OCI-LY7 (cell line): ENCODE data around the gene ST6GALNAC5. TPM values are rescaled to one million over a fixed set of nuclear protein-coding genes. Genes with fewer than 3 reads are reported as not detected.

Source experiments
- BruUV-seq: library from RNA; stranded (reverse); fragments of 400-500 nt; replicated peaks from 2 replicates; lab custom pipeline; 2021; lab: Mats Ljungman, UMichigan
- CTCF ChIA-PET: fragments of 300-600 bp; sonication (Branson Sonifier 250); formaldehyde crosslinking; loops from one replicate; lab custom pipeline; 2022; ENCODE audit warnings: antibody characterized with exemption; ENCODE audit not compliant: unreplicated experiment; lab: Charles Lee
- POLR2A ChIA-PET: fragments of 300-600 bp; sonication (Branson Sonifier 250); formaldehyde crosslinking; loops from one replicate; lab custom pipeline; 2022; ENCODE audit warnings: antibody characterized with exemption; lab: Charles Lee
- DNase-seq: peaks from one replicate; pipeline ENCODE4 v3.0.0-alpha.2; 2015; ENCODE audit warnings: low spot score
- H2AFZ ChIP-seq: fragments of 200-600 bp; sonication (generic), shearing (Covaris generic); 2 replicates; pipeline ENCODE4 v1.6.1; 2014; ENCODE audit warnings: mild to moderate bottlenecking, antibody characterized with exemption, low read length, moderate library complexity
- H3K27ac ChIP-seq: fragments of 200-600 bp; sonication (generic); 2 replicates; pipeline ENCODE4 v1.5.1; 2014; ENCODE audit warnings: mixed run types, low read depth, mild to moderate bottlenecking, moderate library complexity, low read length, inconsistent platforms; ENCODE audit not compliant: poor library complexity, severe bottlenecking
- H3K36me3 ChIP-seq: fragments of 200-600 bp; sonication (generic); 2 replicates; pipeline ENCODE4 v1.6.1; 2014; ENCODE audit warnings: mild to moderate bottlenecking, antibody characterized with exemption, low read length, moderate library complexity, mixed read lengths; ENCODE audit not compliant: insufficient read depth
- H3K4me1 ChIP-seq: fragments of 200-600 bp; sonication (generic); 2 replicates; pipeline ENCODE4 v1.5.1; 2014; ENCODE audit warnings: mild to moderate bottlenecking, low read length; ENCODE audit not compliant: insufficient read depth, poor library complexity, severe bottlenecking
- H3K4me2 ChIP-seq: fragments of 200-600 bp; sonication (generic); 2 replicates; pipeline ENCODE4 v1.6.1; 2014; ENCODE audit warnings: mild to moderate bottlenecking, low read length
- H3K4me3 ChIP-seq: fragments of 200-600 bp; sonication (generic); 2 replicates; pipeline ENCODE4 v1.5.1; 2014; ENCODE audit warnings: mild to moderate bottlenecking, low read depth, low read length; ENCODE audit not compliant: poor library complexity, severe bottlenecking
- H3K79me2 ChIP-seq: fragments of 200-600 bp; sonication (generic); 2 replicates; pipeline ENCODE4 v1.6.1; 2016; ENCODE audit warnings: low read depth, mild to moderate bottlenecking, low read length, moderate library complexity, mixed read lengths; ENCODE audit not compliant: insufficient read depth
- H3K9me2 ChIP-seq: fragments of 200-600 bp; sonication (generic); 2 replicates; pipeline ENCODE4 v1.6.1; 2016; ENCODE audit warnings: mild to moderate bottlenecking, low read length, mixed read lengths; ENCODE audit not compliant: insufficient read depth
- H3K9me3 ChIP-seq: fragments of 200-600 bp; sonication (generic); 2 replicates; pipeline ENCODE4 v1.6.1; 2014; ENCODE audit warnings: mild to moderate bottlenecking, mixed run types, low read length, mixed read lengths
- H4K20me1 ChIP-seq: fragments of 200-600 bp; sonication (generic); 2 replicates; pipeline ENCODE4 v1.6.1; 2014; ENCODE audit warnings: mild to moderate bottlenecking, antibody characterized with exemption, low read length, moderate library complexity, mixed read lengths; ENCODE audit not compliant: insufficient read depth
- EZH2phosphoT487 ChIP-seq: fragments of 200-600 bp; sonication (generic); IDR thresholded peaks from 2 replicates; pipeline ENCODE4 v1.6.1; 2018; ENCODE audit warnings: low read depth, borderline replicate concordance, mild to moderate bottlenecking, mixed run types, antibody characterized with exemption, low read length, moderate library complexity, mixed read lengths
- intact Hi-C: fragments of 100-400 bp; cut with micrococcal nuclease; formaldehyde crosslinking; loops from one replicate; pipeline ENCODE4 v1.10.0; 2022; ENCODE audit not compliant: unreplicated experiment
- total RNA-seq, 2 experiments: library from RNA; depleted of rRNA in 1 of 2; stranded (reverse); fragments of >200 nt in 1 of 2; shearing (Covaris generic) in 1 of 2; gene quantifications; 2 replicates each; pipeline ENCODE4 v1.2.3, GENCODE V29; 2014 to 2022
- TF ChIP-seq, protein P1 (sequence below): fragments of 200-600 bp; sonication (generic); conservative IDR thresholded peaks from 2 replicates; pipeline ENCODE4 v1.5.1; 2014; ENCODE audit warnings: mild to moderate bottlenecking, antibody characterized with exemption, low read length, moderate library complexity, mixed read lengths

ST6GALNAC5 gene
- total RNA-seq, 2 experiments from 2014 or later = not detected

DNA sequence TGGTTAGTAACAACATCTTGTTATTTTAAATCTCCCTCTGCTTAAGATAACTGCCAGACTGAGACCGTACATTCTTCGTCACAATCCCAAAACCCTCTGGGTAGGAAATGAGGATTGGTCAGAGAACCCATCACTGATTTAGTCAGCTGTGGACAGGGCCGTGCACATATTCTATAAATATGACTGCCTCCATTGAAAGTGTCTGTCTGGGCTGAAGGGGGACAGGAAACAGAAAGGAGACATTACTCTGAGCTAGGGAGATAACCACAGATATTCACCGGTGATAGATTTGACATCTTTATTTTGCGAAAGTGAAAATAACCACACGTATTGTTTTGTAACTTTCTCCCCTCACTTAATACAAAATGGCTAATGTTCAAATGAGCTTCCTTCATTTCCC lies 36.9 kb upstream of the ST6GALNAC5 start:
- no peaks in the 10 kb centered on the region for H3K4me1 ChIP-seq
- no peaks in the 10 kb centered on the region for H4K20me1 ChIP-seq
- POLR2A ChIA-PET = interaction anchor here (0.5 to 1.0 kb wide), 2 partner anchors 59 to 224 kb away, joined by 3 to 4 read pairs; no protein-coding TSS in a partner anchor
- no peak for TF ChIP-seq EZH2phosphoT487
- TF ChIP-seq, protein P1, sequence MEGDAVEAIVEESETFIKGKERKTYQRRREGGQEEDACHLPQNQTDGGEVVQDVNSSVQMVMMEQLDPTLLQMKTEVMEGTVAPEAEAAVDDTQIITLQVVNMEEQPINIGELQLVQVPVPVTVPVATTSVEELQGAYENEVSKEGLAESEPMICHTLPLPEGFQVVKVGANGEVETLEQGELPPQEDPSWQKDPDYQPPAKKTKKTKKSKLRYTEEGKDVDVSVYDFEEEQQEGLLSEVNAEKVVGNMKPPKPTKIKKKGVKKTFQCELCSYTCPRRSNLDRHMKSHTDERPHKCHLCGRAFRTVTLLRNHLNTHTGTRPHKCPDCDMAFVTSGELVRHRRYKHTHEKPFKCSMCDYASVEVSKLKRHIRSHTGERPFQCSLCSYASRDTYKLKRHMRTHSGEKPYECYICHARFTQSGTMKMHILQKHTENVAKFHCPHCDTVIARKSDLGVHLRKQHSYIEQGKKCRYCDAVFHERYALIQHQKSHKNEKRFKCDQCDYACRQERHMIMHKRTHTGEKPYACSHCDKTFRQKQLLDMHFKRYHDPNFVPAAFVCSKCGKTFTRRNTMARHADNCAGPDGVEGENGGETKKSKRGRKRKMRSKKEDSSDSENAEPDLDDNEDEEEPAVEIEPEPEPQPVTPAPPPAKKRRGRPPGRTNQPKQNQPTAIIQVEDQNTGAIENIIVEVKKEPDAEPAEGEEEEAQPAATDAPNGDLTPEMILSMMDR = no peak
- no peaks in the 10 kb centered on the region for H3K36me3 ChIP-seq
- no peak overlapping the region for H3K4me2 ChIP-seq
- intact Hi-C loops = no loop called here
- BruUV-seq = no TSS peak
- no peaks in the 10 kb centered on the region for H3K9me2 ChIP-seq
- H3K79me2 ChIP-seq = no peaks in the 10 kb centered on the region
- H3K9me3 ChIP-seq = no peaks in the 10 kb centered on the region
- no peak overlapping the region for H2AFZ ChIP-seq
- CTCF ChIA-PET = no interaction called here
- no peak for DNase-seq
- no peak overlapping the region for H3K4me3 ChIP-seq
- H3K27ac ChIP-seq = no peak overlapping the region

DNA sequence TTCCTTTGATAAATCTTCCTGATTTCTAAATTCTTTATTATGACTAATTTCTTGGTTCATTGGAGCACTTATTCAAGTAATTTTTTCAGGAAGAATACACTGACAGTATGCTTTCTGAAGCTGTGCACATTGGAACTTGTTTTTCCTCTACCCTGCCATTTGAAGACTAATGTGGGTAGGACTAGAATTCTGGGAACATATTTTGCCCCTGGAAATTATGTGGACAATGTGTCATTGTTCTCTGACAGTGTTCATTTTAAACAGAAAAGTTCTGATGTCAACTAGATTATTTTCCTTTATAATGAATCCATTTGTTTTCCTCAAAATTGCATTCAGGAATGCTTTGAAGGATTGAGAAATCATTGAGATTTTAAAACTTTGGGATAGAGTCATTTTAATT lies 34.8 kb upstream of the ST6GALNAC5 start:
- H3K79me2 ChIP-seq = no peaks in the 10 kb centered on the region
- CTCF ChIA-PET = no interaction called here
- TF ChIP-seq, protein P1 = no peak
- no peak for TF ChIP-seq EZH2phosphoT487
- H3K9me3 ChIP-seq = no peaks in the 10 kb centered on the region
- H3K36me3 ChIP-seq = no peaks in the 10 kb centered on the region
- H3K9me2 ChIP-seq = no peaks in the 10 kb centered on the region
- POLR2A ChIA-PET = no interaction called here
- no peaks in the 10 kb centered on the region for H4K20me1 ChIP-seq
- intact Hi-C loops = no loop called here
- DNase-seq = no peak
- BruUV-seq = no TSS peak
- H2AFZ ChIP-seq = no peak overlapping the region
- no peak overlapping the region for H3K4me3 ChIP-seq
- no peaks in the 10 kb centered on the region for H3K4me1 ChIP-seq
- H3K4me2 ChIP-seq = no peak overlapping the region
- no peak overlapping the region for H3K27ac ChIP-seq

DNA sequence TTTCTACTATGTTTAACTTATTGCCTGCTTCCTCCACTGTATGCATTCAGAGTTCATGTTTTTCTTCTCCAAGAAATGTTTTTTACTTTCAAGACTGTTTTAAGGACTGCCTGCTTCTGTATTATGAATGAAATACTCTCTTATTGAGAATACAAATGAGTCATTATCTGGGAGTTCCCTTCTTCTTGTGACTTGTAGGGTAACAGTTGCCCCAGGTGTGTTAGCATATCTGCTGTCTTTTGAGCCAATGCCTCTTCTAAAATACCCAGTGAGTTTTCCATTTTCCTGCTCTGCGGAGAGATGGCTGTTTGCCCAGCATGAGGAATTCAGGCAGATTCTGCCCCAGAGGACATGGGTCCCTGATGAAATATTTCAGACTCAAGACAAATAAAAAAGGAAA lies 34.1 kb upstream of the ST6GALNAC5 start:
- Histone ChIP-seq H3K9me2 (no peaks in the 10 kb centered on the region), H3K36me3 (no peaks in the 10 kb centered on the region), H2AFZ (no peak overlapping the region), H3K4me3 (no peak overlapping the region), H4K20me1 (no peaks in the 10 kb centered on the region), H3K4me2 (no peak overlapping the region), H3K4me1 (no peaks in the 10 kb centered on the region), H3K9me3 (no peaks in the 10 kb centered on the region), H3K79me2 (no peaks in the 10 kb centered on the region), H3K27ac (no peak overlapping the region)
- no peak for DNase-seq
- TF ChIP-seq, protein P1 = no peak
- TF ChIP-seq EZH2phosphoT487 = no peak
- ChIA-PET CTCF (no interaction called here), POLR2A (no interaction called here)
- BruUV-seq = no TSS peak
- intact Hi-C loops = no loop called here
